Fibroblast of villous mesenchyme (primary cell): ENCODE data around the gene ATP2C2. TPM values are rescaled to one million over a fixed set of nuclear protein-coding genes. Genes with fewer than 3 reads are reported as not detected.

ENCODE experiments used
- DNase-seq: peaks from one replicate; pipeline ENCODE4 v3.0.0-alpha.2; 2010; ENCODE audit warnings: low read depth
- H3K4me3 ChIP-seq: 2 replicates; pipeline ENCODE4 v1.5.1; 2011; ENCODE audit warnings: low read depth, mild to moderate bottlenecking, low read length
- CTCF ChIP-seq: IDR thresholded peaks from 2 replicates; pipeline ENCODE4 v1.5.1; 2012; ENCODE audit warnings: low read depth, mild to moderate bottlenecking, low read length; ENCODE audit not compliant: insufficient read depth
- total RNA-seq: library from RNA; depleted of rRNA; stranded (reverse); fragments of >200 nt; gene quantifications from 2 replicates; pipeline ENCODE4 v1.2.3, GENCODE V29; 2012

ATP2C2 gene
- total RNA-seq, 1 donor: not detected

GRCh38 chr16:84481051-84481735 is 112.9 kb downstream of the ATP2C2 start:
- TF ChIP-seq CTCF: no peak
- no peak overlapping the region for H3K4me3 ChIP-seq
- no peak for DNase-seq

- no peak for DNase-seq
- H3K4me3 ChIP-seq: no peak overlapping the region
- no peak for TF ChIP-seq CTCF
These were observed 113.9 kb downstream of the ATP2C2 start for GRCh38 chr16:84482001-84482891.

- TF ChIP-seq CTCF: no peak
- H3K4me3 ChIP-seq: no peak overlapping the region
- DNase-seq: no peak
These were observed 114.9 kb downstream of the ATP2C2 start for GRCh38 chr16:84482951-84483881.

- H3K4me3 ChIP-seq: no peak overlapping the region
- DNase-seq: no peak
- no peak for TF ChIP-seq CTCF
These were observed 115.7 kb downstream of the ATP2C2 start for GRCh38 chr16:84483882-84484565.

- H3K4me3 ChIP-seq: no peak overlapping the region
- peak; percentile 78 for TF ChIP-seq CTCF
- peak; percentile 68 for DNase-seq
These were observed 116.4 kb downstream of the ATP2C2 start for GRCh38 chr16:84484579-84485254.
